ENCODE data around the gene CACNB3. TPM values are rescaled to one million over a fixed set of nuclear protein-coding genes. Genes with fewer than 3 reads are reported as not detected.

Gene CACNB3
- total and polyA plus RNA-seq, 2 donors (not counting 1 experiment from before 2014, with no cell fraction given): 1.6 to 4.0 TPM

DNA sequence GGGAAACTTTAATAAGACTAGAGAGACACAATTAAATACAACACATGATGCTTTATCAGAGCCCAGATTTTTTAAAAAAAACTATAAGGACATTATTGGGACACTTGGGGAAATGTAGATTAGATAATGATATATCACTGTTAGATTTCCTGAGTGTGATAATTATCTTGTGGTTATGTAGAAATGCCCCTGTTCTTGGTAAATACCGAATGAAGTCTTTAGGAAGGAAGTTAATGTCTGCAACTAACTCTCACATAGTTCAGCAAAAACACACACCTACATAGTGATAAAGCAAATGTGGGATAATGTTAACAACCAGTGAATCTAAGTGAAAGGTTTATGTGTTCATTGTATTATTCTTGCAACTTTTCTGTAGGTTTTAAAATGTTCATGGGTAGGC is 14.6 kb upstream of the CACNB3 start:
- no peak overlapping the region for H3K9ac ChIP-seq (ENCODE audit: low read length)
- no peaks in the 10 kb centered on the region for H4K20me1 ChIP-seq (ENCODE audit: control insufficient read depth, insufficient read depth, low read length, poor library complexity, severe bottlenecking)
- no peak overlapping the region for H3K4me3 ChIP-seq (ENCODE audit: control extremely low read depth in 1 of 5, extremely low read depth in 1 of 5, insufficient read depth in 1 of 5, low read depth in 2 of 5, low read length in 4 of 5)
- H3K4me1 Mint-ChIP-seq: no peaks in the 10 kb centered on the region
- CTCF ChIA-PET: interaction anchor here (1.4 kb wide), 1 partner anchor 50 kb away, joined by 4 read pairs; no protein-coding TSS in a partner anchor
- WGBS (ENCODE audit: insufficient coverage): no CpG with 5 or more reads among the region's 1 CpG
- ATAC-seq (ENCODE audit: low read depth): no peak
- no peaks in the 10 kb centered on the region for H3K36me3 ChIP-seq (replicated peaks in 1 of 2; ENCODE audit: control extremely low read depth in 1 of 2, control insufficient read depth in 1 of 2, extremely low read depth in 1 of 2, insufficient read depth in 2 of 2, low read length in 1 of 2)
- H3K4me1 ChIP-seq (ENCODE audit: control insufficient read depth in 2 of 2, insufficient read depth in 2 of 2, low read length in 2 of 2): no peaks in the 10 kb centered on the region
- no peak overlapping the region for H3K27ac ChIP-seq (ENCODE audit: low read length in 2 of 2)
- intact Hi-C loops (cut with micrococcal nuclease): no loop called here
- POLR2A ChIA-PET: no interaction called here
- no peak for DNase-seq
- peaks cover 8% of the 10 kb centered on the region for H3K27me3 Mint-ChIP-seq
- peaks cover 0 to 7% (median 0%) of the 10 kb centered on the region in 4 experiments for H3K27me3 ChIP-seq (replicated peaks in 1 of 4; ENCODE audit: control extremely low read depth in 1 of 4, control insufficient read depth in 3 of 4, insufficient read depth in 4 of 4, low read length in 3 of 4)
- no peaks in the 10 kb centered on the region for H3K9me3 ChIP-seq (ENCODE audit: control extremely low read depth in 1 of 3, control insufficient read depth in 2 of 3, insufficient read depth in 1 of 3, low read length in 2 of 3)
- H3K79me2 ChIP-seq (ENCODE audit: control insufficient read depth, insufficient read depth, low read length): no peaks in the 10 kb centered on the region
- H3K4me3 Mint-ChIP-seq: no peak overlapping the region
- H3K4me2 ChIP-seq (replicated peaks; ENCODE audit: low read depth, low read length, poor library complexity, severe bottlenecking): no peak overlapping the region
- no peaks in the 10 kb centered on the region for H3K9me3 Mint-ChIP-seq (ENCODE audit: insufficient read depth)
- H3K27ac Mint-ChIP-seq: no peak overlapping the region
- TF ChIP-seq, protein P1, sequence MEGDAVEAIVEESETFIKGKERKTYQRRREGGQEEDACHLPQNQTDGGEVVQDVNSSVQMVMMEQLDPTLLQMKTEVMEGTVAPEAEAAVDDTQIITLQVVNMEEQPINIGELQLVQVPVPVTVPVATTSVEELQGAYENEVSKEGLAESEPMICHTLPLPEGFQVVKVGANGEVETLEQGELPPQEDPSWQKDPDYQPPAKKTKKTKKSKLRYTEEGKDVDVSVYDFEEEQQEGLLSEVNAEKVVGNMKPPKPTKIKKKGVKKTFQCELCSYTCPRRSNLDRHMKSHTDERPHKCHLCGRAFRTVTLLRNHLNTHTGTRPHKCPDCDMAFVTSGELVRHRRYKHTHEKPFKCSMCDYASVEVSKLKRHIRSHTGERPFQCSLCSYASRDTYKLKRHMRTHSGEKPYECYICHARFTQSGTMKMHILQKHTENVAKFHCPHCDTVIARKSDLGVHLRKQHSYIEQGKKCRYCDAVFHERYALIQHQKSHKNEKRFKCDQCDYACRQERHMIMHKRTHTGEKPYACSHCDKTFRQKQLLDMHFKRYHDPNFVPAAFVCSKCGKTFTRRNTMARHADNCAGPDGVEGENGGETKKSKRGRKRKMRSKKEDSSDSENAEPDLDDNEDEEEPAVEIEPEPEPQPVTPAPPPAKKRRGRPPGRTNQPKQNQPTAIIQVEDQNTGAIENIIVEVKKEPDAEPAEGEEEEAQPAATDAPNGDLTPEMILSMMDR (IDR thresholded peaks at IDR 0.05): no peak
- no peak for TF ChIP-seq EZH2 (IDR thresholded peaks at IDR 0.05; ENCODE audit: borderline replicate concordance, insufficient read depth, low read depth, low read length, poor library complexity, severe bottlenecking)
- no peak overlapping the region for H2AFZ ChIP-seq (ENCODE audit: insufficient read depth, low read depth, low read length, poor library complexity, severe bottlenecking)

DNA sequence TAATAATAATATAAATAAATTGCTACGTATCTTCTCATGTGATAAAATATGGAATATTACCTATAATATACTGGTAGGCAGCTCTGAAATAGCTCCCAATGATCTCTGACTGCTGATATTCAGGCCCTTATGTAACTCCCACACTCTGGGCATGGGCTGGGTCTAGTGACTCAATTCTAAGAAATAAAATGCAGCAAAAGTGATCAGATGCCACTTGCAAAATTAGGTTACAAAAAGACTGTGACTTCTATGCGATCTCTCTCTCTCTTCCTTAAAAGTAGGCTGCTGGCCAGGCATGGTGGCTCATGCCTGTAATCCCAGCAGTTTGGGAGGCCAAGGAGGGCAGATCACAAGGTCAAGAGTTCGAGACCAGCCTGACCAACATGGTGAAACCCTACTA is 10.3 kb upstream of the CACNB3 start:
- ATAC-seq (ENCODE audit: low read depth): no peak
- no peaks in the 10 kb centered on the region for H3K4me1 ChIP-seq (ENCODE audit: control insufficient read depth in 2 of 2, insufficient read depth in 2 of 2, low read length in 2 of 2)
- H3K9me3 Mint-ChIP-seq (ENCODE audit: insufficient read depth): no peaks in the 10 kb centered on the region
- no peaks in the 10 kb centered on the region for H3K9me3 ChIP-seq (ENCODE audit: control extremely low read depth in 1 of 3, control insufficient read depth in 2 of 3, insufficient read depth in 1 of 3, low read length in 2 of 3)
- ChIA-PET CTCF (no interaction called here), POLR2A (no interaction called here)
- TF ChIP-seq EZH2 (IDR thresholded peaks at IDR 0.05; ENCODE audit: borderline replicate concordance, insufficient read depth, low read depth, low read length, poor library complexity, severe bottlenecking): no peak
- TF ChIP-seq, protein P1 (IDR thresholded peaks at IDR 0.05): no peak
- H3K27me3 ChIP-seq (replicated peaks in 1 of 4; ENCODE audit: control extremely low read depth in 1 of 4, control insufficient read depth in 3 of 4, insufficient read depth in 4 of 4, low read length in 3 of 4): peaks cover 0 to 4% (median 0%) of the 10 kb centered on the region in 4 experiments
- H3K27ac ChIP-seq (ENCODE audit: low read length in 2 of 2): no peak overlapping the region
- H3K4me1 Mint-ChIP-seq: no peaks in the 10 kb centered on the region
- H3K27ac Mint-ChIP-seq: no peak overlapping the region
- H4K20me1 ChIP-seq (ENCODE audit: control insufficient read depth, insufficient read depth, low read length, poor library complexity, severe bottlenecking): no peaks in the 10 kb centered on the region
- H3K79me2 ChIP-seq (ENCODE audit: control insufficient read depth, insufficient read depth, low read length): no peaks in the 10 kb centered on the region
- intact Hi-C loops (cut with micrococcal nuclease): no loop called here
- no peak overlapping the region for H3K4me3 ChIP-seq (ENCODE audit: control extremely low read depth in 1 of 5, extremely low read depth in 1 of 5, insufficient read depth in 1 of 5, low read depth in 2 of 5, low read length in 4 of 5)
- no peak overlapping the region for H3K9ac ChIP-seq (ENCODE audit: low read length)
- H2AFZ ChIP-seq (ENCODE audit: insufficient read depth, low read depth, low read length, poor library complexity, severe bottlenecking): no peak overlapping the region
- 85% methylated on average over 2 of the region's 3 CpGs for WGBS (ENCODE audit: insufficient coverage)
- peaks cover 3% of the 10 kb centered on the region for H3K27me3 Mint-ChIP-seq
- H3K4me2 ChIP-seq (replicated peaks; ENCODE audit: low read depth, low read length, poor library complexity, severe bottlenecking): no peak overlapping the region
- no peak for DNase-seq
- no peaks in the 10 kb centered on the region for H3K36me3 ChIP-seq (replicated peaks in 1 of 2; ENCODE audit: control extremely low read depth in 1 of 2, control insufficient read depth in 1 of 2, extremely low read depth in 1 of 2, insufficient read depth in 2 of 2, low read length in 1 of 2)
- no peak overlapping the region for H3K4me3 Mint-ChIP-seq
